ENCODE measurements around the gene SEBOX.

- TF ChIP-seq YY1 (IDR thresholded peaks at IDR 0.05; ENCODE audit: insufficient read depth, insufficient read length) (no peak), ZNF274 (IDR thresholded peaks at IDR 0.05; ENCODE audit: low read depth, low read length) (no peak), SUZ12 (IDR thresholded peaks at IDR 0.05; ENCODE audit: extremely low read depth, insufficient read depth, insufficient read length) (no peak)
These were observed 47.7 kb downstream of the SEBOX start for GRCh38 chr17:28317099-28317965.

Data from NT2/D1 (cell line).